ENCODE data around the gene PRKCQ. TPM values are rescaled to one million over a fixed set of nuclear protein-coding genes. Genes with fewer than 3 reads are reported as not detected.

PRKCQ gene
- total and polyA plus RNA-seq, 2 of the 4 experiments (the other 2 are of a cell fraction): under 0.01 to 0.03 TPM

DNA sequence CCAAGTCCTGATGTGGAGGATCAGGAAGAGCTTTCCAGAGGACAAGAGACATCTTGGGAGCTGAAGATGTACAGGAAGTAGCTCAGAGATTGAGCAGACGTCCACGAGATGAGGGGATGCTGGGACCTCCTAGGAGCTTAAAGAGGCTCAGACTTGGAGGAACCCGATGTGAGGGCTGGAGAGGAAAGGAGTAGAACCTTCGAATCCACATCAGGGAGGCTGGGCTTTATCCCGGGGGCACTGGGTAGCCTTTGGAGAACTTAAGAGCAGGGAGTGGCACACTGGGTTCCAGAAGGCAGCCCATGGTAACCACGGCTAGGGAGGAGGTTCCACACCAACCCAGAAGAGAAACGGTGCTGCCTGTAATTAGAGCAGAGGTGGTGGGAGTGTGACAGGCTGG lies 10.8 kb downstream of the PRKCQ start:
- H3K4me3 ChIP-seq (ENCODE audit: insufficient read depth, low read depth, low read length): no peak overlapping the region
- no peak overlapping the region for H4K91ac ChIP-seq (ENCODE audit: insufficient read depth, low read depth, low read length)
- H3K4me2 ChIP-seq (ENCODE audit: low read depth, low read length): no peak overlapping the region
- DNase-seq: no peak
- no peaks in the 10 kb centered on the region for H3K79me1 ChIP-seq (ENCODE audit: low read depth in 1 of 2, low read length in 2 of 2)
- no peaks in the 10 kb centered on the region for H4K20me1 ChIP-seq (ENCODE audit: insufficient read depth, low read length)
- intact Hi-C loops (cut with micrococcal nuclease) (no loop called here), in situ Hi-C loops (cut with MboI; ENCODE audit: low sequenced_read_pairs) (no loop called here), dilution Hi-C loops (cut with HindIII; ENCODE audit: low sequenced_read_pairs, unreplicated experiment) (no loop called here)
- H4K8ac ChIP-seq (ENCODE audit: low read depth in 2 of 2, low read length in 2 of 2): no peak overlapping the region
- no TSS peak for BruUV-seq (replicated peaks)
- H3K23ac ChIP-seq (ENCODE audit: low read depth, low read length): no peak overlapping the region
- H3K27me3 ChIP-seq (ENCODE audit: control insufficient read depth, insufficient read depth, low read length): peaks cover 4% of the 10 kb centered on the region; the same call in 1 of the 2 replicates
- H3K9ac ChIP-seq (ENCODE audit: low read depth, low read length): no peak overlapping the region
- H4K5ac ChIP-seq (ENCODE audit: low read depth, low read length): no peak overlapping the region
- no peak overlapping the region for H2BK15ac ChIP-seq (ENCODE audit: low read depth, low read length)
- no peak overlapping the region for H2BK5ac ChIP-seq (ENCODE audit: low read depth, low read length, poor library complexity, severe bottlenecking)
- no peak overlapping the region for H3K27ac ChIP-seq (ENCODE audit: insufficient read depth, low read length)
- ChIA-PET CTCF (no interaction called here), POLR2A (ENCODE audit: unreplicated experiment) (no interaction called here)
- no peak for ATAC-seq (ENCODE audit: low read depth)
- H3K18ac ChIP-seq (ENCODE audit: low read depth, low read length): no peak overlapping the region
- no peak overlapping the region for H2AFZ ChIP-seq (replicated peaks; ENCODE audit: low read length, poor library complexity)
- H3K14ac ChIP-seq (replicated peaks; ENCODE audit: low read depth, low read length): no peak overlapping the region
- TF ChIP-seq NFE2L2 (IDR thresholded peaks at IDR 0.05; ENCODE audit: low read depth, low read length): no peak
- TF ChIP-seq RCOR1 (IDR thresholded peaks at IDR 0.05; ENCODE audit: insufficient replicate concordance, low read length): no peak
- no peak for TF ChIP-seq MAZ (IDR thresholded peaks at IDR 0.05; ENCODE audit: borderline replicate concordance, low read depth, low read length)
- no peaks in the 10 kb centered on the region for H3K4me1 ChIP-seq (ENCODE audit: control insufficient read depth, insufficient read depth, low read length)
- no peaks in the 10 kb centered on the region for H3K9me1 ChIP-seq (ENCODE audit: insufficient read depth, low read length)
- no peaks in the 10 kb centered on the region for H3K9me3 ChIP-seq (ENCODE audit: control insufficient read depth, insufficient read depth, low read length)
- no peak overlapping the region for H2BK20ac ChIP-seq (ENCODE audit: low read depth, low read length)
- H3K36me3 ChIP-seq (ENCODE audit: control insufficient read depth, insufficient read depth, low read length): no peaks in the 10 kb centered on the region
- H2BK120ac ChIP-seq (ENCODE audit: low read depth, low read length): no peak overlapping the region
- H2AK5ac ChIP-seq (ENCODE audit: low read depth, low read length): no peak overlapping the region
- H2AK9ac ChIP-seq (replicated peaks; ENCODE audit: low read depth, low read length, poor library complexity): no peak overlapping the region
- H3K4ac ChIP-seq (ENCODE audit: low read depth, low read length): no peak overlapping the region
- no peak overlapping the region for H3K56ac ChIP-seq (ENCODE audit: extremely low read depth, insufficient read depth, low read length)
- 22% methylated on average over 2 of the region's 7 CpGs; no CpG with 5 or more reads in 1 of the 2 experiments for WGBS, 2 experiments (ENCODE audit: extremely low coverage in 2 of 2, insufficient read length in 1 of 2)
